Right atrium auricular region (tissue), 2 donors: ENCODE data around the gene GSTP1. TPM values are rescaled to one million over a fixed set of nuclear protein-coding genes. Genes with fewer than 3 reads are reported as not detected.

ENCODE experiments used
- DNase-seq: peaks from one replicate; pipeline ENCODE4 v3.0.0-alpha.2; 2019; ENCODE audit warnings: low spot score
- H3K27ac ChIP-seq, 2 donors: fragments of 200-600 bp; sonication (generic); 1 replicate in 1 of 2; 2 replicates in 1 of 2; pipeline ENCODE4 v1.5.1; 2016 to 2019
- H3K27me3 ChIP-seq, 2 donors: fragments of 200-600 bp; sonication (generic); one replicate each; pipeline versions ENCODE4 v1.5.1 to v1.6.0; 2017 to 2019
- H3K36me3 ChIP-seq: fragments of 200-600 bp; sonication (generic); one replicate; pipeline ENCODE4 v1.5.1; 2016
- H3K4me1 ChIP-seq, 2 donors: fragments of 200-600 bp; sonication (generic); one replicate each; pipeline versions ENCODE4 v1.5.1 to v1.6.0; 2017 to 2019
- H3K4me3 ChIP-seq, 2 donors: fragments of 200-600 bp; sonication (generic); 1 replicate in 1 of 2; 2 replicates in 1 of 2; pipeline ENCODE4 v1.5.1; 2017 to 2019; ENCODE audit warnings: mild to moderate bottlenecking in 1 of 2, moderate library complexity in 1 of 2
- H3K9me3 ChIP-seq, 2 donors: fragments of 200-600 bp; sonication (generic); one replicate each; pipeline ENCODE4 v1.5.1; 2019
- total RNA-seq, 2 donors: library from RNA; depleted of rRNA; stranded (reverse); fragments of >200 nt; gene quantifications; one replicate each; pipeline ENCODE4 v1.1.0, GENCODE V29; 2016
- TF ChIP-seq, protein P1 (sequence below), 2 donors: fragments of 200-600 bp; sonication (generic); IDR thresholded peaks; one replicate each; pipeline ENCODE4 v1.5.1; 2019; ENCODE audit warnings: antibody characterized with exemption in 2 of 2

Gene GSTP1
- total RNA-seq: 100 to 1,000 TPM; 249 to 944 TPM

DNA sequence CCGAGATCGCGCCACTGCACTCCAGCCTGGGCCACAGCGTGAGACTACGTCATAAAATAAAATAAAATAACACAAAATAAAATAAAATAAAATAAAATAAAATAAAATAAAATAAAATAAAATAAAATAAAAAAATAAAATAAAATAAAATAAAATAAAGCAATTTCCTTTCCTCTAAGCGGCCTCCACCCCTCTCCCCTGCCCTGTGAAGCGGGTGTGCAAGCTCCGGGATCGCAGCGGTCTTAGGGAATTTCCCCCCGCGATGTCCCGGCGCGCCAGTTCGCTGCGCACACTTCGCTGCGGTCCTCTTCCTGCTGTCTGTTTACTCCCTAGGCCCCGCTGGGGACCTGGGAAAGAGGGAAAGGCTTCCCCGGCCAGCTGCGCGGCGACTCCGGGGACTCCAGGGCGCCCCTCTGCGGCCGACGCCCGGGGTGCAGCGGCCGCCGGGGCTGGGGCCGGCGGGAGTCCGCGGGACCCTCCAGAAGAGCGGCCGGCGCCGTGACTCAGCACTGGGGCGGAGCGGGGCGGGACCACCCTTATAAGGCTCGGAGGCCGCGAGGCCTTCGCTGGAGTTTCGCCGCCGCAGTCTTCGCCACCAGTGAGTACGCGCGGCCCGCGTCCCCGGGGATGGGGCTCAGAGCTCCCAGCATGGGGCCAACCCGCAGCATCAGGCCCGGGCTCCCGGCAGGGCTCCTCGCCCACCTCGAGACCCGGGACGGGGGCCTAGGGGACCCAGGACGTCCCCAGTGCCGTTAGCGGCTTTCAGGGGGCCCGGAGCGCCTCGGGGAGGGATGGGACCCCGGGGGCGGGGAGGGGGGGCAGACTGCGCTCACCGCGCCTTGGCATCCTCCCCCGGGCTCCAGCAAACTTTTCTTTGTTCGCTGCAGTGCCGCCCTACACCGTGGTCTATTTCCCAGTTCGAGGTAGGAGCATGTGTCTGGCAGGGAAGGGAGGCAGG, at the start of gene GSTP1:
GSTP1 (plus strand) TSS at position 566 of the 958 bp plus-strand sequence; CDS start at position 598, 32 bp downstream.
- peak within 1 kb of the TSS; percentile 86 to 89 for H3K4me3 ChIP-seq
- TF ChIP-seq, protein P1, sequence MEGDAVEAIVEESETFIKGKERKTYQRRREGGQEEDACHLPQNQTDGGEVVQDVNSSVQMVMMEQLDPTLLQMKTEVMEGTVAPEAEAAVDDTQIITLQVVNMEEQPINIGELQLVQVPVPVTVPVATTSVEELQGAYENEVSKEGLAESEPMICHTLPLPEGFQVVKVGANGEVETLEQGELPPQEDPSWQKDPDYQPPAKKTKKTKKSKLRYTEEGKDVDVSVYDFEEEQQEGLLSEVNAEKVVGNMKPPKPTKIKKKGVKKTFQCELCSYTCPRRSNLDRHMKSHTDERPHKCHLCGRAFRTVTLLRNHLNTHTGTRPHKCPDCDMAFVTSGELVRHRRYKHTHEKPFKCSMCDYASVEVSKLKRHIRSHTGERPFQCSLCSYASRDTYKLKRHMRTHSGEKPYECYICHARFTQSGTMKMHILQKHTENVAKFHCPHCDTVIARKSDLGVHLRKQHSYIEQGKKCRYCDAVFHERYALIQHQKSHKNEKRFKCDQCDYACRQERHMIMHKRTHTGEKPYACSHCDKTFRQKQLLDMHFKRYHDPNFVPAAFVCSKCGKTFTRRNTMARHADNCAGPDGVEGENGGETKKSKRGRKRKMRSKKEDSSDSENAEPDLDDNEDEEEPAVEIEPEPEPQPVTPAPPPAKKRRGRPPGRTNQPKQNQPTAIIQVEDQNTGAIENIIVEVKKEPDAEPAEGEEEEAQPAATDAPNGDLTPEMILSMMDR (IDR thresholded peaks at IDR 0.05): peak; percentile 81 to 88
- H3K27ac ChIP-seq: peak within 1 kb of the TSS; percentile 98 to 99
- no peaks in the 10 kb centered on the region for H3K27me3 ChIP-seq
- peaks cover 26% of the 10 kb centered on the region for H3K36me3 ChIP-seq
- no peaks in the 10 kb centered on the region for H3K9me3 ChIP-seq
- peaks cover 0 to 20% of the 10 kb centered on the region in 2 donors for H3K4me1 ChIP-seq
- DNase-seq: peak; percentile 93

DNA sequence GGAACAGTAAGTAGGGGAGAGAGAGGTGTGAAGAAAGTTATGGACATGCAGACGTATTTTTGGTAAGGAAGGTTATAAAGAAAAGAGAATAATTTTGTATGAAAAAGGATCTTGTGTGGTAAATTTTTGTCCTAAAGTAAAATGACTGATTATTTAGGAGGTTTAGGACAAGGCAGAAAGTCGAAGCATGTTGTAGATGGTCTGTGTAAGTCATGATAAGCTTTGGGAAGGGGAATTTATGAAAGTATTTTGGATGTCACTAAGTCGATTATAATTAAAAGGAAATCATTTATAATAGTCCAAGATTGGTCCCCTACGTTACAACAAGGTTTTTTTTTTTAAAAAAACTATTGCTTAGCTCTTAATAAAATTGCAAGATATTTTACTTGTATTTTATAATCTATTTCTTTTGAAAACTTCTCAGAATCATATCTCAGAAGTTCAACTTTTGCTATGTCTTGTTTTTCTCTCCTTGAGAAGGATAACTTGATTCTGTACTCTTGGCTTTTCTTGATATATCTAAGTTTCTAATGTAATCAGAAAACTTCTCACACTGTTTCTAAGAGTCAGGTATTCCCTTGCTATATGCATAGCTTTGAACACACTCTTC, 49.4 kb upstream of the GSTP1 start:
- Histone ChIP-seq H3K9me3 (peaks cover 0 to 15% of the 10 kb centered on the region in 2 donors), H3K4me1 (no peaks in the 10 kb centered on the region), H3K27ac (no peak overlapping the region), H3K27me3 (no peaks in the 10 kb centered on the region), H3K4me3 (no peak overlapping the region), H3K36me3 (no peaks in the 10 kb centered on the region)
- TF ChIP-seq, protein P1 (IDR thresholded peaks at IDR 0.05): no peak
- DNase-seq: no peak

DNA sequence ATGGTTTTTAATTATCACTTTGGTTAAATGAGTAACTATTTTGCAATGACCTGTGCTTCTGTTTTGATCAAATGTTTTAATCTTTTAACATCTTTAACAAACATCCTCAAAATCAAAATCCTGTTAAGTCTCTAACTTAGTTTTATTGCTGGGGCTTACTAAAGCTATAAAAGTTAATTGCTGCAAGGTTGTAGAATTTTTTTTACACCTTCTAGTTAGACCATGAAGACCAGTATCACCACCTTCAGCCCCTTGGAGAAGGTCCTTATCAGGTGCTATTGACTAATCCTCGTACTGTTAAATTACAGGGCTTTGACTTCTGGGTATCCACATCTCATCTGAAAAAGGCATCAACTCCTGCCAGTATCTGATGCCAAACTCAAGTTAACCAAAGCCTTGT, 48.1 kb upstream of the GSTP1 start:
- TF ChIP-seq, protein P1 (IDR thresholded peaks at IDR 0.05): no peak
- DNase-seq: no peak
- H3K27ac ChIP-seq: no peak overlapping the region
- peaks cover 0 to 15% of the 10 kb centered on the region in 2 donors for H3K9me3 ChIP-seq
- no peak overlapping the region for H3K4me3 ChIP-seq
- no peaks in the 10 kb centered on the region for H3K4me1 ChIP-seq
- H3K36me3 ChIP-seq: no peaks in the 10 kb centered on the region
- H3K27me3 ChIP-seq: no peaks in the 10 kb centered on the region

DNA sequence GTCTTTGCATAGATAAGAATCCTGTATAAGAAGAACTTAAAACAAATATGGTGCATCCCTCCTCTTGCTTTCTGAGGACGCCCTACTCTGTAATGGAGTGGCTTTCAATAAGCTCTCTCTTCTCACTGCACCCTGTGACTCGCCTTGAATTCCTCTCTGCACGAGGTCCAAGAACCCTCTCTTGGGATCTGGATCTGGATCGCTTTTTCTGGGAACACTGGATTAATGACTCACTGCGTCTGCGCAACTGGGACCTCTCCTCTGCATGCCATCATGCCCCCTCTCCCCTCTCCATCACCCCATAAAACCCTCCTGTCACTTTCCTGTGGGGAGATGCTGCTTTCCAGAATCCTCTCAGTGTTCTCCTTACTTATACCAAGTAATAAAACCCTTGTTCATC, 45.3 kb upstream of the GSTP1 start:
- no peak overlapping the region for H3K27ac ChIP-seq
- no peak overlapping the region for H3K4me3 ChIP-seq
- H3K9me3 ChIP-seq: peaks cover 0 to 15% of the 10 kb centered on the region in 2 donors
- no peak for DNase-seq
- TF ChIP-seq, protein P1 (IDR thresholded peaks at IDR 0.05): no peak
- no peaks in the 10 kb centered on the region for H3K36me3 ChIP-seq
- no peaks in the 10 kb centered on the region for H3K4me1 ChIP-seq
- H3K27me3 ChIP-seq: no peaks in the 10 kb centered on the region

DNA sequence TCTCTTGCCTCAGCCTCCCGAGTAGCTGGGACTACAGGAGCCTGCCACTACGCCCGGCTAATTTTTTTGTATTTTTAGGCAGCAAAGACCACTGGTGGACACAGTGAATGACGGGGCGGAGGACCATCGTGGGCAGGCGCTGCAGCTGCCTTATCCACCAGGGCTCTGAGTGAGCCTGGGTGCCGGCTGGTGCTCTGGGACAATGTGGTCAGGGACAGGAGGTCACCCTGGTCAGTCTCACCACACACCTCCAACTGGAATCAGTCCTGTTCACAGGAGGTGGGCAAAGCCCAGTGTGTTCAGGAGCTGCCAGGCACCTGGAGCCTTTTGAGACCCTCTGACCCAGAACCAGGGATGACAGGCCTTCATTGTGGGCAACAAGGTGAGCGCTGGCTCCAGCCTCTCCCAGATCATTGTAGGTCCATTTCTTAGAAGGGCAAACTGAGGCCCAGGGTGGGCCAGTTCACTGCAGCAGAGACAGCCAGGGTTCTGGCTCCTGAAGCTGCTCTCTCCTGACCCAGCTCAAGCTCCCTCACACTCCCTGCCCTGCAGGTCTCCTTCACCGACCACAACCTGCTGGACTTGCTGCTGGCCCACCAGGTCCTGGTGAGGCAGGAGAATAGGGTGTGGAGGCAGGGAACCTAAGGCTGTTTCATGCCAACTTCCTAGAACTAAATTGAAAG, 44.6 kb upstream of the GSTP1 start:
- Histone ChIP-seq H3K4me3 (no peak overlapping the region), H3K36me3 (no peaks in the 10 kb centered on the region), H3K4me1 (no peaks in the 10 kb centered on the region), H3K9me3 (peaks cover 0 to 9% of the 10 kb centered on the region in 2 donors), H3K27ac (no peak overlapping the region), H3K27me3 (no peaks in the 10 kb centered on the region)
- no peak for DNase-seq
- TF ChIP-seq, protein P1 (IDR thresholded peaks at IDR 0.05): no peak
